ENCODE results near the gene SLC9A5.

SLC9A5 gene

GRCh38 chr16:67259705-67260104, 10.9 kb downstream of the SLC9A5 start:
- no peak overlapping the region for H3K4me3 ChIP-seq (ENCODE audit: low read depth, low read length)
- H3K27ac ChIP-seq (ENCODE audit: low read depth, low read length): no peak overlapping the region
- no peaks in the 10 kb centered on the region for H3K4me1 ChIP-seq (ENCODE audit: control insufficient read depth, insufficient read depth, low read length, unreplicated experiment)
- no peaks in the 10 kb centered on the region for H3K79me2 ChIP-seq (ENCODE audit: control insufficient read depth, insufficient read depth, low read length, unreplicated experiment)
- no peak overlapping the region for H2AFZ ChIP-seq (ENCODE audit: low read length, unreplicated experiment)
- H3K27me3 ChIP-seq (ENCODE audit: insufficient read depth, low read length): no peaks in the 10 kb centered on the region
- no peaks in the 10 kb centered on the region for H3K36me3 ChIP-seq (ENCODE audit: insufficient read depth, low read length)

GRCh38 chr16:67260426-67261063, 11.8 kb downstream of the SLC9A5 start:
- H3K27ac ChIP-seq (ENCODE audit: low read depth, low read length): no peak overlapping the region
- no peak overlapping the region for H2AFZ ChIP-seq (ENCODE audit: low read length, unreplicated experiment)

GRCh38 chr16:67263201-67263600, 14.4 kb downstream of the SLC9A5 start:
- peaks cover 11% of the 10 kb centered on the region for H3K4me1 ChIP-seq (ENCODE audit: control insufficient read depth, insufficient read depth, low read length, unreplicated experiment)
- H3K4me3 ChIP-seq (ENCODE audit: low read depth, low read length): no peak overlapping the region
- H3K27ac ChIP-seq (ENCODE audit: low read depth, low read length): no peak overlapping the region
- no peaks in the 10 kb centered on the region for H3K79me2 ChIP-seq (ENCODE audit: control insufficient read depth, insufficient read depth, low read length, unreplicated experiment)
- no peaks in the 10 kb centered on the region for H3K36me3 ChIP-seq (ENCODE audit: insufficient read depth, low read length)
- no peak overlapping the region for H2AFZ ChIP-seq (ENCODE audit: low read length, unreplicated experiment)
- H3K27me3 ChIP-seq (ENCODE audit: insufficient read depth, low read length): no peaks in the 10 kb centered on the region

More at GRCh38 chr16:67260426-67261063, 11.8 kb downstream of the SLC9A5 start:
- no peaks in the 10 kb centered on the region for H3K4me1 ChIP-seq (ENCODE audit: control insufficient read depth, insufficient read depth, low read length, unreplicated experiment)
- no peak overlapping the region for H3K4me3 ChIP-seq (ENCODE audit: low read depth, low read length)
- no peaks in the 10 kb centered on the region for H3K36me3 ChIP-seq (ENCODE audit: insufficient read depth, low read length)
- no peaks in the 10 kb centered on the region for H3K79me2 ChIP-seq (ENCODE audit: control insufficient read depth, insufficient read depth, low read length, unreplicated experiment)
- no peaks in the 10 kb centered on the region for H3K27me3 ChIP-seq (ENCODE audit: insufficient read depth, low read length)

GRCh38 chr16:67264277-67264676, 15.5 kb downstream of the SLC9A5 start:
- no peaks in the 10 kb centered on the region for H3K27me3 ChIP-seq (ENCODE audit: insufficient read depth, low read length)
- H3K36me3 ChIP-seq (ENCODE audit: insufficient read depth, low read length): no peaks in the 10 kb centered on the region
- no peak overlapping the region for H2AFZ ChIP-seq (ENCODE audit: low read length, unreplicated experiment)
- H3K79me2 ChIP-seq (ENCODE audit: control insufficient read depth, insufficient read depth, low read length, unreplicated experiment): no peaks in the 10 kb centered on the region
- H3K4me1 ChIP-seq (ENCODE audit: control insufficient read depth, insufficient read depth, low read length, unreplicated experiment): peaks cover 19% of the 10 kb centered on the region
- no peak overlapping the region for H3K27ac ChIP-seq (ENCODE audit: low read depth, low read length)
- no peak overlapping the region for H3K4me3 ChIP-seq (ENCODE audit: low read depth, low read length)

- H3K27me3 ChIP-seq (ENCODE audit: insufficient read depth, low read length): no peaks in the 10 kb centered on the region
- H3K36me3 ChIP-seq (ENCODE audit: insufficient read depth, low read length): no peaks in the 10 kb centered on the region
- H3K4me1 ChIP-seq (ENCODE audit: control insufficient read depth, insufficient read depth, low read length, unreplicated experiment): peaks cover 25% of the 10 kb centered on the region
- no peak overlapping the region for H3K4me3 ChIP-seq (ENCODE audit: low read depth, low read length)
- no peaks in the 10 kb centered on the region for H3K79me2 ChIP-seq (ENCODE audit: control insufficient read depth, insufficient read depth, low read length, unreplicated experiment)
- H3K27ac ChIP-seq (ENCODE audit: low read depth, low read length): no peak overlapping the region
- H2AFZ ChIP-seq (ENCODE audit: low read length, unreplicated experiment): no peak overlapping the region
Observed at GRCh38 chr16:67264866-67265265, 16.1 kb downstream of the SLC9A5 start.

- Histone ChIP-seq H3K79me2 (ENCODE audit: control insufficient read depth, insufficient read depth, low read length, unreplicated experiment) (no peaks in the 10 kb centered on the region), H3K27me3 (ENCODE audit: insufficient read depth, low read length) (no peaks in the 10 kb centered on the region), H2AFZ (ENCODE audit: low read length, unreplicated experiment) (no peak overlapping the region), H3K27ac (ENCODE audit: low read depth, low read length) (no peak overlapping the region), H3K36me3 (ENCODE audit: insufficient read depth, low read length) (no peaks in the 10 kb centered on the region), H3K4me1 (ENCODE audit: control insufficient read depth, insufficient read depth, low read length, unreplicated experiment) (peaks cover 26% of the 10 kb centered on the region), H3K4me3 (ENCODE audit: low read depth, low read length) (no peak overlapping the region)
Observed at GRCh38 chr16:67265834-67266233, 17.1 kb downstream of the SLC9A5 start.

GRCh38 chr16:67268136-67268579, 19.4 kb downstream of the SLC9A5 start:
- Histone ChIP-seq H3K36me3 (ENCODE audit: insufficient read depth, low read length) (no peaks in the 10 kb centered on the region), H3K4me1 (ENCODE audit: control insufficient read depth, insufficient read depth, low read length, unreplicated experiment) (peaks cover 26% of the 10 kb centered on the region), H3K27ac (ENCODE audit: low read depth, low read length) (peak overlapping the region; percentile 73), H3K27me3 (ENCODE audit: insufficient read depth, low read length) (no peaks in the 10 kb centered on the region), H2AFZ (ENCODE audit: low read length, unreplicated experiment) (no peak overlapping the region), H3K4me3 (ENCODE audit: low read depth, low read length) (no peak overlapping the region), H3K79me2 (ENCODE audit: control insufficient read depth, insufficient read depth, low read length, unreplicated experiment) (no peaks in the 10 kb centered on the region)

GRCh38 chr16:67269766-67270165, 21.0 kb downstream of the SLC9A5 start:
- no peaks in the 10 kb centered on the region for H3K27me3 ChIP-seq (ENCODE audit: insufficient read depth, low read length)
- no peaks in the 10 kb centered on the region for H3K36me3 ChIP-seq (ENCODE audit: insufficient read depth, low read length)
- peaks cover 26% of the 10 kb centered on the region for H3K4me1 ChIP-seq (ENCODE audit: control insufficient read depth, insufficient read depth, low read length, unreplicated experiment)
- H2AFZ ChIP-seq (ENCODE audit: low read length, unreplicated experiment): no peak overlapping the region
- H3K79me2 ChIP-seq (ENCODE audit: control insufficient read depth, insufficient read depth, low read length, unreplicated experiment): no peaks in the 10 kb centered on the region
- peak overlapping the region; percentile 85; the same call in 1 of the 2 replicates for H3K27ac ChIP-seq (ENCODE audit: low read depth, low read length)
- no peak overlapping the region for H3K4me3 ChIP-seq (ENCODE audit: low read depth, low read length)

- peaks cover 28% of the 10 kb centered on the region for H3K4me1 ChIP-seq (ENCODE audit: control insufficient read depth, insufficient read depth, low read length, unreplicated experiment)
- no peak overlapping the region for H3K27ac ChIP-seq (ENCODE audit: low read depth, low read length)
- peaks cover 5% of the 10 kb centered on the region for H3K79me2 ChIP-seq (ENCODE audit: control insufficient read depth, insufficient read depth, low read length, unreplicated experiment)
- H3K4me3 ChIP-seq (ENCODE audit: low read depth, low read length): no peak overlapping the region
- no peaks in the 10 kb centered on the region for H3K27me3 ChIP-seq (ENCODE audit: insufficient read depth, low read length)
- no peaks in the 10 kb centered on the region for H3K36me3 ChIP-seq (ENCODE audit: insufficient read depth, low read length)
- H2AFZ ChIP-seq (ENCODE audit: low read length, unreplicated experiment): no peak overlapping the region
Observed at GRCh38 chr16:67270931-67271338, 22.2 kb downstream of the SLC9A5 start.

GRCh38 chr16:67271446-67271845, 22.7 kb downstream of the SLC9A5 start:
- Histone ChIP-seq H3K4me1 (ENCODE audit: control insufficient read depth, insufficient read depth, low read length, unreplicated experiment) (peaks cover 31% of the 10 kb centered on the region), H3K27me3 (ENCODE audit: insufficient read depth, low read length) (no peaks in the 10 kb centered on the region), H3K27ac (ENCODE audit: low read depth, low read length) (no peak overlapping the region), H2AFZ (ENCODE audit: low read length, unreplicated experiment) (no peak overlapping the region), H3K4me3 (ENCODE audit: low read depth, low read length) (no peak overlapping the region), H3K36me3 (ENCODE audit: insufficient read depth, low read length) (peaks cover 2% of the 10 kb centered on the region; the same call in 1 of the 2 replicates), H3K79me2 (ENCODE audit: control insufficient read depth, insufficient read depth, low read length, unreplicated experiment) (peaks cover 10% of the 10 kb centered on the region)

- no peak overlapping the region for H3K27ac ChIP-seq (ENCODE audit: low read depth, low read length)
- no peak overlapping the region for H2AFZ ChIP-seq (ENCODE audit: low read length, unreplicated experiment)
- no peaks in the 10 kb centered on the region for H3K27me3 ChIP-seq (ENCODE audit: insufficient read depth, low read length)
- H3K36me3 ChIP-seq (ENCODE audit: insufficient read depth, low read length): peaks cover 4% of the 10 kb centered on the region; the same call in 1 of the 2 replicates
- H3K4me3 ChIP-seq (ENCODE audit: low read depth, low read length): no peak overlapping the region
- H3K4me1 ChIP-seq (ENCODE audit: control insufficient read depth, insufficient read depth, low read length, unreplicated experiment): peaks cover 31% of the 10 kb centered on the region
- peaks cover 22% of the 10 kb centered on the region for H3K79me2 ChIP-seq (ENCODE audit: control insufficient read depth, insufficient read depth, low read length, unreplicated experiment)
Observed at GRCh38 chr16:67275321-67275720, 26.5 kb downstream of the SLC9A5 start.
